ENCODE measurements around the gene GPR4.

Gene GPR4

GRCh38 chr19:45574526-45574925 lies 27.5 kb downstream of the GPR4 start:
- no peaks in the 10 kb centered on the region for H3K27me3 ChIP-seq (ENCODE audit: control insufficient read depth, insufficient read depth, low read length, poor library complexity, severe bottlenecking)
- H3K36me3 ChIP-seq (ENCODE audit: control insufficient read depth, insufficient read depth, low read length): no peaks in the 10 kb centered on the region
- H3K9me3 ChIP-seq (ENCODE audit: control insufficient read depth, low read length): no peaks in the 10 kb centered on the region
- no peak overlapping the region for H3K27ac ChIP-seq (ENCODE audit: insufficient read depth, low read depth, low read length, poor library complexity, severe bottlenecking)
- H3K4me3 ChIP-seq (ENCODE audit: insufficient read depth, low read depth, low read length): no peak overlapping the region
- 91 to 94% methylated on average over 4 of the region's 4 CpGs for WGBS, 2 experiments
- H3K4me1 ChIP-seq (ENCODE audit: control insufficient read depth, insufficient read depth, low read length): no peaks in the 10 kb centered on the region

DNA sequence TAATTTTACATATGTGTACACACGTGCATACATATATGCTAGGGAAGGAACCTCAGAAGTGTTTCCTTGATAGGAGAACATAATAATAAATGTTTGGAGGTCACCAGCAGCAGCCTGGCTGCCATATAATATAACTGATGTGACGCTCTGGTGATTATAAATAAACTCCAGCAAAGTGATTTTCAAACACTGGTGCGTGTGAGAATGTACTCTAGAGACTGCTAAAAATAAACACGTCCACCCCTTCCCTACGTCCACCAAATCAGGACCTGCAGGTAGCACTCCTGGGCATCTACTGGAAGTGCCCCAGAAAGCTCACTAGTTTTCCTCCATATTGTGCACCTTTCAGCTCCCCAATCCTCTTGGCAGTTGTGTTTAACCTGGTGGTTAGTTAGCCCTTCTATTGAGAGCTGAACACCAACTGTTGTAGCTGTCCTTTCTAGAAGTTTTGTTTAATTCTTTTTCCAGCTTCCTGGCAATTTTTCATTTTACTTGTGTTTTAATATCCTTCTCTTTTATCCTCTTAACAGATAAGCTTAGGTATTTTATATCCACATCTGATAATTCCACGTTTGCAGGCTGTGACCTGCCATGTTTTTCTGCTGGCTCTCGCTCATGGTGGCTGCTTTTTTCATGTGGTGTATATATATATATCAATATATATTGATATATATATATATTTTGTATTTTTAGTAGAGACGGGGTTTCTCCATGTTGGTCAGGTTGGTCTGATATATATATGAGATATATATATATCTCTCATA lies 30.4 kb downstream of the GPR4 start:
- Histone ChIP-seq H3K27ac (ENCODE audit: insufficient read depth, low read depth, low read length, poor library complexity, severe bottlenecking) (no peak overlapping the region), H3K4me1 (ENCODE audit: control insufficient read depth, insufficient read depth, low read length) (no peaks in the 10 kb centered on the region), H3K4me3 (ENCODE audit: insufficient read depth, low read depth, low read length) (no peak overlapping the region), H3K9me3 (ENCODE audit: control insufficient read depth, low read length) (no peaks in the 10 kb centered on the region), H3K36me3 (ENCODE audit: control insufficient read depth, insufficient read depth, low read length) (no peaks in the 10 kb centered on the region), H3K27me3 (ENCODE audit: control insufficient read depth, insufficient read depth, low read length, poor library complexity, severe bottlenecking) (no peaks in the 10 kb centered on the region)
- WGBS, 2 experiments: 94 to 96% methylated on average over 5 of the region's 8 CpGs

- H3K9me3 ChIP-seq (ENCODE audit: control insufficient read depth, low read length): no peaks in the 10 kb centered on the region
- no peaks in the 10 kb centered on the region for H3K27me3 ChIP-seq (ENCODE audit: control insufficient read depth, insufficient read depth, low read length, poor library complexity, severe bottlenecking)
- WGBS, 2 experiments: 51 to 55% methylated on average over 14 to 15 of the region's 15 CpGs
- H3K36me3 ChIP-seq (ENCODE audit: control insufficient read depth, insufficient read depth, low read length): no peaks in the 10 kb centered on the region
- no peak overlapping the region for H3K4me3 ChIP-seq (ENCODE audit: insufficient read depth, low read depth, low read length)
- no peak overlapping the region for H3K27ac ChIP-seq (ENCODE audit: insufficient read depth, low read depth, low read length, poor library complexity, severe bottlenecking)
- no peaks in the 10 kb centered on the region for H3K4me1 ChIP-seq (ENCODE audit: control insufficient read depth, insufficient read depth, low read length)
These were observed 32.2 kb downstream of the GPR4 start for GRCh38 chr19:45569619-45570421.

DNA sequence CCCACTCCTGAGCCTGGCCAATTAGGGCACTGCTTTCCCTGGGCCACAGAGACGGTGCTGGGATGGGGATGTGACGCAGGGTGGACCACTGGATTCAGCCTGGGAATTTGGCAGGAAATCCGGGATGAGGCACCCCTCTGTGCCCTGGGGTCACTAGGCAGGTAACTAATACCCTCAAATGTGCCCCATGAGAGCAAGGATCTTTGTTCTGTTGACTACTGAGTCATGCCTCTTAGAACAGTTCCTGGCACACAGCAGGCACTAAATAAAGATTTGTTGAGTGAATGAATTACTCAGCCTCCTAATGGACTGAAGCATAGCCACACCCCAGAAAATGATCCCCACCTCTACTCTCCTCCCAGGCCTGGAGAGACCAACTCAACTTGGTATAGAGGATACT lies 33.3 kb downstream of the GPR4 start:
- no peaks in the 10 kb centered on the region for H3K4me1 ChIP-seq (ENCODE audit: control insufficient read depth, insufficient read depth, low read length)
- no peaks in the 10 kb centered on the region for H3K27me3 ChIP-seq (ENCODE audit: control insufficient read depth, insufficient read depth, low read length, poor library complexity, severe bottlenecking)
- 86 to 88% methylated on average over 3 of the region's 3 CpGs for WGBS, 2 experiments
- H3K36me3 ChIP-seq (ENCODE audit: control insufficient read depth, insufficient read depth, low read length): no peaks in the 10 kb centered on the region
- H3K9me3 ChIP-seq (ENCODE audit: control insufficient read depth, low read length): no peaks in the 10 kb centered on the region
- H3K4me3 ChIP-seq (ENCODE audit: insufficient read depth, low read depth, low read length): no peak overlapping the region
- H3K27ac ChIP-seq (ENCODE audit: insufficient read depth, low read depth, low read length, poor library complexity, severe bottlenecking): no peak overlapping the region

- Histone ChIP-seq H3K27me3 (ENCODE audit: control insufficient read depth, insufficient read depth, low read length, poor library complexity, severe bottlenecking) (no peaks in the 10 kb centered on the region), H3K27ac (ENCODE audit: insufficient read depth, low read depth, low read length, poor library complexity, severe bottlenecking) (no peak overlapping the region), H3K4me1 (ENCODE audit: control insufficient read depth, insufficient read depth, low read length) (no peaks in the 10 kb centered on the region), H3K9me3 (ENCODE audit: control insufficient read depth, low read length) (no peaks in the 10 kb centered on the region), H3K36me3 (ENCODE audit: control insufficient read depth, insufficient read depth, low read length) (no peaks in the 10 kb centered on the region), H3K4me3 (ENCODE audit: insufficient read depth, low read depth, low read length) (no peak overlapping the region)
- WGBS, 2 experiments: 86 to 100% methylated on average over 2 of the region's 2 CpGs
These were observed 34.4 kb downstream of the GPR4 start for GRCh38 chr19:45567609-45568008.

GRCh38 chr19:45564131-45564780 lies 37.8 kb downstream of the GPR4 start:
- H3K9me3 ChIP-seq (ENCODE audit: control insufficient read depth, low read length): no peaks in the 10 kb centered on the region
- H3K4me3 ChIP-seq (ENCODE audit: insufficient read depth, low read depth, low read length): no peak overlapping the region
- no peaks in the 10 kb centered on the region for H3K4me1 ChIP-seq (ENCODE audit: control insufficient read depth, insufficient read depth, low read length)
- no peaks in the 10 kb centered on the region for H3K36me3 ChIP-seq (ENCODE audit: control insufficient read depth, insufficient read depth, low read length)
- WGBS, 2 experiments: 29 to 31% methylated on average over 5 of the region's 5 CpGs
- H3K27ac ChIP-seq (ENCODE audit: insufficient read depth, low read depth, low read length, poor library complexity, severe bottlenecking): no peak overlapping the region
- H3K27me3 ChIP-seq (ENCODE audit: control insufficient read depth, insufficient read depth, low read length, poor library complexity, severe bottlenecking): no peaks in the 10 kb centered on the region

- H3K4me3 ChIP-seq (ENCODE audit: insufficient read depth, low read depth, low read length): no peak overlapping the region
- WGBS, 2 experiments: 84 to 93% methylated on average over 11 of the region's 11 CpGs
- no peaks in the 10 kb centered on the region for H3K36me3 ChIP-seq (ENCODE audit: control insufficient read depth, insufficient read depth, low read length)
- no peak overlapping the region for H3K27ac ChIP-seq (ENCODE audit: insufficient read depth, low read depth, low read length, poor library complexity, severe bottlenecking)
- no peaks in the 10 kb centered on the region for H3K27me3 ChIP-seq (ENCODE audit: control insufficient read depth, insufficient read depth, low read length, poor library complexity, severe bottlenecking)
- H3K4me1 ChIP-seq (ENCODE audit: control insufficient read depth, insufficient read depth, low read length): no peaks in the 10 kb centered on the region
- no peaks in the 10 kb centered on the region for H3K9me3 ChIP-seq (ENCODE audit: control insufficient read depth, low read length)
These were observed 41.3 kb downstream of the GPR4 start for GRCh38 chr19:45560686-45561085.

GRCh38 chr19:45560038-45560437 lies 42.0 kb downstream of the GPR4 start:
- Histone ChIP-seq H3K9me3 (ENCODE audit: control insufficient read depth, low read length) (no peaks in the 10 kb centered on the region), H3K36me3 (ENCODE audit: control insufficient read depth, insufficient read depth, low read length) (no peaks in the 10 kb centered on the region), H3K27me3 (ENCODE audit: control insufficient read depth, insufficient read depth, low read length, poor library complexity, severe bottlenecking) (no peaks in the 10 kb centered on the region), H3K4me3 (ENCODE audit: insufficient read depth, low read depth, low read length) (no peak overlapping the region), H3K4me1 (ENCODE audit: control insufficient read depth, insufficient read depth, low read length) (no peaks in the 10 kb centered on the region), H3K27ac (ENCODE audit: insufficient read depth, low read depth, low read length, poor library complexity, severe bottlenecking) (no peak overlapping the region)
- 91 to 93% methylated on average over 5 of the region's 5 CpGs for WGBS, 2 experiments

DNA sequence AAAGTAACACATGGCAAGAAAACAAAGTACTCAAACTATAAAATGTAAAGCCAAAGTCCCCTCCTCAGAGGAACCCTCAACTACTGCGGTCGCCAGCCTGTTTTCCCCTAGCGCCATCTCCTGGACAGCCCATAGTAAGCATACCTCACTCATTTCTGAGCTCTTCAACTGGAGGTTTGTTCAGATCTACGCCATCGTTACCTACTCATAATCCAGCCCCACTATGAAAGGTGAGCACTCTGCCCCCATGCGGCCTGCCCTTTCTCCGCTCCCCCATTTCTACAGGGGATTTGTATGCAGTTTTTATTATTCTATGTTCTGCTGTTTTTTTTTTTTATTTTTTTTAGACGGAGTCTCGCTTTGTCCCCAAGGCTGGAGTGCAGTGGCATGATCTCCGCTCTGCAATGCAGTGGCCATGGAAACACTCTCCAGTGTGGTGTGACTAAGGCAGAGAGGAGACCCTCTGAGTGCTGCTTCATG lies 43.6 kb downstream of the GPR4 start:
- 40 to 45% methylated on average over 10 of the region's 10 CpGs for WGBS, 2 experiments
- H3K36me3 ChIP-seq (ENCODE audit: control insufficient read depth, insufficient read depth, low read length): no peaks in the 10 kb centered on the region
- no peaks in the 10 kb centered on the region for H3K4me1 ChIP-seq (ENCODE audit: control insufficient read depth, insufficient read depth, low read length)
- no peaks in the 10 kb centered on the region for H3K27me3 ChIP-seq (ENCODE audit: control insufficient read depth, insufficient read depth, low read length, poor library complexity, severe bottlenecking)
- H3K9me3 ChIP-seq (ENCODE audit: control insufficient read depth, low read length): no peaks in the 10 kb centered on the region
- no peak overlapping the region for H3K27ac ChIP-seq (ENCODE audit: insufficient read depth, low read depth, low read length, poor library complexity, severe bottlenecking)
- H3K4me3 ChIP-seq (ENCODE audit: insufficient read depth, low read depth, low read length): no peak overlapping the region

GRCh38 chr19:45556835-45557234 lies 45.2 kb downstream of the GPR4 start:
- Histone ChIP-seq H3K4me3 (ENCODE audit: insufficient read depth, low read depth, low read length) (no peak overlapping the region), H3K4me1 (ENCODE audit: control insufficient read depth, insufficient read depth, low read length) (peaks cover 5% of the 10 kb centered on the region), H3K27ac (ENCODE audit: insufficient read depth, low read depth, low read length, poor library complexity, severe bottlenecking) (no peak overlapping the region), H3K9me3 (ENCODE audit: control insufficient read depth, low read length) (no peaks in the 10 kb centered on the region), H3K27me3 (ENCODE audit: control insufficient read depth, insufficient read depth, low read length, poor library complexity, severe bottlenecking) (no peaks in the 10 kb centered on the region), H3K36me3 (ENCODE audit: control insufficient read depth, insufficient read depth, low read length) (no peaks in the 10 kb centered on the region)
- WGBS, 2 experiments: 88 to 93% methylated on average over 5 of the region's 5 CpGs
